22Rv1 (cell line): Measurements from ENCODE around the gene ACOXL.

ENCODE experiments used
- ZFX ChIP-seq: fragments of 450-650 bp; IDR thresholded peaks from 2 replicates; pipeline ENCODE4 v1.6.1; 2017; ENCODE audit warnings: antibody characterized with exemption, borderline replicate concordance
- TF ChIP-seq, protein P1 (sequence below): fragments of 450-650 bp; IDR thresholded peaks from 2 replicates; pipeline ENCODE4 v1.5.1; 2017; ENCODE audit warnings: mild to moderate bottlenecking

DNA sequence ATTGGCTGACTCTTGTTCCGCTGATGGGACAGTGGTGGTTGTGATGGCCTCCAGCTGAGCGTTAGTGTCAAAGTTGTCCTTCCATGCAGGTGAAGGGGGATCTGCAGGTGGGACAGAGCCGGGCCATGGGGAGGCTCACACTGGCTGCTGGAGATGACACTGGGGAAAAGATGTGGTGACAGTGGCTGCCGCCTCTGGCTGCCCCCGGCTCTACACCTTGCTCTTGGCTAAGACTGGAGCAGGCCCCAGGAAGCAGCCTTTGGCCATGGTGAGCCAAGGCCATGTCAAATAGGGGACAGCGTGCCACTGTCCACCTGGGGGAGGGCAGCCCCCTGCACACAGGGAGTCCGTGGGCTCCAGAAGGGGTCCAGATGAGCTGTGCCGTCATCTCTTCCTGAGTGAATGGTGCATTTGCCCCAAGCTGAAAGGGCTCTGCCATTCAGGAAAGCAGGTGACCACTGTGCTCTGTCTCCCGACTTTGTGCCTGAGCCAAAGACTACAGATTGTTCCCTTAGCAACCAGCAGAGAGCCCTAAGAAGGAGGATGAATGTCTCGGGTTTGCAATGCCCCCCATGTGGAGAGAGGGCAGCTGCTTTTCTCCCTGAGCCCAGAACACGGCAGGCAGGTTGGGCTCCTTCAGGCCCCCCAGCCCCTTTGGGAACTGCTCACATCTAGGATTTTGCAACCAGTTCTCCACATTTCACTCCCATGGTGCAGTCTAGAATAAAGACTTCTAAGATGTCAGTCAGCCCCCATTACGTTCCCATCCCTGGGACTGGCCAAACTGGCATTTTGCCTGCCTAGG lies 309.2 kb downstream of the ACOXL start:
- TF ChIP-seq, protein P1, sequence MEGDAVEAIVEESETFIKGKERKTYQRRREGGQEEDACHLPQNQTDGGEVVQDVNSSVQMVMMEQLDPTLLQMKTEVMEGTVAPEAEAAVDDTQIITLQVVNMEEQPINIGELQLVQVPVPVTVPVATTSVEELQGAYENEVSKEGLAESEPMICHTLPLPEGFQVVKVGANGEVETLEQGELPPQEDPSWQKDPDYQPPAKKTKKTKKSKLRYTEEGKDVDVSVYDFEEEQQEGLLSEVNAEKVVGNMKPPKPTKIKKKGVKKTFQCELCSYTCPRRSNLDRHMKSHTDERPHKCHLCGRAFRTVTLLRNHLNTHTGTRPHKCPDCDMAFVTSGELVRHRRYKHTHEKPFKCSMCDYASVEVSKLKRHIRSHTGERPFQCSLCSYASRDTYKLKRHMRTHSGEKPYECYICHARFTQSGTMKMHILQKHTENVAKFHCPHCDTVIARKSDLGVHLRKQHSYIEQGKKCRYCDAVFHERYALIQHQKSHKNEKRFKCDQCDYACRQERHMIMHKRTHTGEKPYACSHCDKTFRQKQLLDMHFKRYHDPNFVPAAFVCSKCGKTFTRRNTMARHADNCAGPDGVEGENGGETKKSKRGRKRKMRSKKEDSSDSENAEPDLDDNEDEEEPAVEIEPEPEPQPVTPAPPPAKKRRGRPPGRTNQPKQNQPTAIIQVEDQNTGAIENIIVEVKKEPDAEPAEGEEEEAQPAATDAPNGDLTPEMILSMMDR, result no peak
- no peak for TF ChIP-seq ZFX
